ENCODE results near the gene CNN3. TPM values are rescaled to one million over a fixed set of nuclear protein-coding genes. Genes with fewer than 3 reads are reported as not detected.
"Not testable (repeated sequence)": the region's sequence is repeated elsewhere in the genome, so short reads cannot be mapped to it uniquely, and the experiment has no call there.

Gene CNN3
- polyA plus RNA-seq, 1 donor = 348 TPM

DNA sequence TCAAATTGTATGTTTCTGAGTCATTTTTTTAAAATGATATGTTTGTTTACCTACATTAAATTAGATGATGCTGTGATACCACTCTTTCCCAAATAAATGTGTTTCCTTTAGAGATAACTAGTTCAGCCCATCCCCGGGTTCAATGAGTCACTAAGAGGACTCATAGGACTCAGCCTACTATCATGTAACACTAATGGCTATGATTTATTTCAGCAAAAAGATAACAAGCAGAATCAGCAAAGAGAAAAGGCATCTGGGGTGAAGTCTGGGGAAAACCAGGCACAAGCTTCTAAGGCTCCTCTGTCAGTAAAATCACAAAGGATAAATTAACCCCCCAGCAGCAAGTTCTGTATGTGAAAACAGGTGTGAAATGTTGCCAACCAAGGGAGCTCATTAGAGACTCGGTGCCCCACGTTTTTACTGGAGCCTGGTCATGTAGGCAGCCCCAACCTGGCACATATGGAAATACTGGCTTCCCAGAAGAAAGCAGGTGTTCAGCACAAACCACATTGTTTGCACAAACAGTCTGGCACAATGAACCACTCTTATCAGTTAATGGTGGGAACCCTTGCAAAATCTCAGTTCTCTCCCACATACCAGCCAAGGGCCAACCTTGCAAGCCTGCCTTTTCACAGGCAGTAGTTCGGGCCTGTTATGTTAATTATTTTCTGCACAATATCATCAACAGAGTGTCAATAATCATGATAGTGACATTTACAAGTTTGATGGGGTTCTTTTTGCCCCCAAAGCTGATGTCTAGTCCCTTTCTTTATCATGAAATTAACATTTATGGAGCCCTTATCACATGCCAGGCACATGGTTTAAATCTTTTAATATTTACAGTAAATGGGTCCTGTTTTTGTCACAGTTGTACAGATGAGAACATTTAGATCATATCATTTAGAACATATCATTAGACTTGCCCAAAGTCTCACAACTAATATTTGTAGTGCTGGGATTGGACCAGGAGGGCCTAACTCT, 23.1 kb upstream of the CNN3 start:
- DNase-seq (ENCODE audit: low read depth) = no peak

DNA sequence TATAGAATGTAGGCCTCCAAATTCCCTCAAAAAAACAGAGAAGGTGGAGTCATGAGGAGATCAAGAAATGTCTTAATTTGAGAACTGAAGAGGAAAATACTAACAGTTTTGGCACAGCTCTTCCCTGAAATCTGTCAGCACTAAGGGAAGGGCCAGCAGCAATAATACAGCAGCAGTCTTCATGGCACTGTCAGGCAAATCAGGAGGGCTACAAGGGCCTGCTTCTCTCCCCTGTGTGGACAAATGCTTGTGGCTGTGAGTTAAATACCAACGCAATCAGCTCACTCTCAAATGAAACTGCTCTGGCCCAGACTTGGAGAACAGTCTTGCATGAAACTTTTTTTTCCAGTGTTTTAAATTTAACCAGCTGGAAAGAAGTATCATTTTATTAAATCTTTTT, 20.5 kb upstream of the CNN3 start:
- no peak for DNase-seq (ENCODE audit: low read depth)

DNA sequence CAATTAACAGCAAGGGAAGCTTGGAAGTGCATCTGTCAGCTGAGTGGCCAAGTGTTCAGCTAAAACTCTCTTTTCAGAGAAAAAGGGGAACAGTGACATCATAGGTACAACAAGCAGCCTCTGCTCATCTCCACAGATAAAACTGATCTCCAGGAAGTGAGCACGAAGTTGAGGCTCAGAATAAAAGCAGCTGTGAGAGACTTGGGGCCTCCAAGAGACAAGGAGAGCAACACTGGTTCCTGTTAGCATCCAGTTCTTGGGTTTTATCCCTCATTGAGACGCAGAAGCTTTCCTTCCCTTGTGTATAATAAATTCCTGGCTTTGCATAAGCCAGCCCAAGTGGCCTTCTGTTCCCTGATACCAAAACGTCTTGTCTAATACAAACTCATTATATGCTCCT, 20.0 kb upstream of the CNN3 start:
- no peak for DNase-seq (ENCODE audit: low read depth)

DNA sequence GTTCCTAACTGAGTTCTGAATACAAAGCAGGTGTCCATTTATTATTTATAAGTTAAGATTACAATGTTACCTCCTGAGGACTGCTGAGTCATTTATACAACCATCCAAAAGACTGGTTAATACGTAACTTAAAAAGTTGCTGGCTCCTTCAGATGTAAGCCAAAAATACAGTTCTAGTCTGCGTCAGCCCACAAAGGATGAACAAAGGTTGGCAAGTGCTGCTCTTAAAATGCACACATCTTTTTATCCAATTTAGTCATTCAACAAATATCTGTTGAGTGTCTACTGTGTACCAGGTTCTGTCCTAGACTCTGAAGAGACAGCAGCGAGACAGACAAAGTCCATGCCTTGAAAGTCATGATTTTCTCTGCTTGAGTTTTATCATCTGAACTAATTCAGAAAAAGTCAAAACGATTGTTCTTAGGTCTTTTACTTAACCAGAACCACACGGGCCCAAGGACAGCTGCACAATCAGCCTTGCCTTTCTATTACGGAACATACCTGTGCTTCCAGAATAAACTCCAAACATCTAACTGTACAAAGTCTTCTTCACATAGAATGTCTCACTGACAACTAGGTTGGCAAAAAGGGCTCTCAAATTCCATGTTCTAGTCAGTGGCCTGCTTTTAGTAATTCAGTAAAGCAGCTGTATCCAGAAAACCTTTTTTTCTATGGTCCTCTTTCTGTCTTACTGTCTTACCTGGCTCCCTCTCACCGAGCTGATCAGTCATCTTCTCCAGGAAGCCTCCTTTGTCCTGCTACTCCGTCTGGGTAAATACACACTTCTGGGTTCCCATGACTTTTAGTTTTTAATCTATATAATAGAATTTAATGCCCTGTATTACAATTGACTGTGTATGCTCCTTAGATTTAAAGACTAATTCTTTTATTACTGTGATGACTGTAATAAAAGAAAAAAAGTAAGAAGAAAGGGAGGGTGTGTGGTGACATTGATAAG, 15.5 kb upstream of the CNN3 start:
- DNase-seq (ENCODE audit: low read depth) = no peak

DNA sequence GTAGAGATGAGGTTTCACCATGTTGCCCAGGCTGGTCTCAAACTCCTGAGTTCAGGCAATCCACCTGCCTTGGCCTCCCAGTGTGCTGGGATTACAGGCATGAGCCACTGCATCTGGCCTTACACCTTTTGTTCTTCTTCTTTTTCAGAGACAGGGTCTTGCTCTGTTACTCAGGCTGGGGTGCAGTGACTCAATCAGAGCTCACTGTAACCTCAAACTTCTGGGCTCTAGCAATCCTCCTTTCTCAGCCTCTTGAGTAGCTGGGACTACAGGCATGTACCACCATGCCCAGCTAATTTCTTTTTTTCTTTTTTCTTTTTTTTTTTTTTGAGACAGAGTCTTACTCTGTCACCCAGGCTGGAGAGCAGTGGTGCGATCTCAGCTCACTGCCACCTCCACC, 14.6 kb upstream of the CNN3 start:
- not testable (repeated sequence) for DNase-seq (ENCODE audit: low read depth)

DNA sequence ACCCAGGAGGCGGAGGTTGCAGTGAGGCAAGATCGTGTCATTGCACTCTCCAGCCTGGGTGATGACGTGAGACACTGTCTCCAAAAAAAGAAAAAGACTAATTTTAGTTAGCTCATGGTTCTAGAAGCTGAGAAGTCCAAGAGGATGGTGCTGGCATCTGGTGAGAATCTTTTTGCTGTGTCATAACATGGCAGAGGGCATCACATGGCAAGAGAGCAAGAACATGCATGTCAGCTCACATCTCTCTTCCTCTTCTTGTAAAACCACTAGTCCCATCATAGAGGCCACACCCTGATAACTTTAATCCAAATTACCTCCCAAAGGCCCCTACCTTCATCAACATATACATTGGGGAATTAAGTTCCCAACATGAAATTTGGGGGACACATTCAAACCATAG, 13.8 kb upstream of the CNN3 start:
- DNase-seq (ENCODE audit: low read depth) = no peak

DNA sequence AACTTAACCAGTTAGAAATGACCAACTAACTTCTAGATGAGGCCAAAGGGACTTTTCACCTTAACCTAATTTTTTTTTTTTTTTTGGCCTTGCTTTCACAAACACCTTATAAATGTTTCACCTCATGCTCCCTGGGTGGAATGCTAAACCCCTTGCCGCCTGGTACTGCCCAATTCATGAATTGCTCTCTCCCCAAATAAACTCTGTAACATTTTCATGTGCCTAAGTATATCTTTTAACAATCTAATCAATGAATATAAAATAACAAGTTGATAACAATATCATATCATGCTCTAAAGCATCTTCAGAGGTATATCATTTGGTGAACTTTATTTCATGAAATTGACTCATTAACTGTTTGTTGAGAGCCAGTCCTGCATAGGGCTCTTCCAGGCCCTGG, 10.9 kb upstream of the CNN3 start:
- no peak for DNase-seq (ENCODE audit: low read depth)

DNA sequence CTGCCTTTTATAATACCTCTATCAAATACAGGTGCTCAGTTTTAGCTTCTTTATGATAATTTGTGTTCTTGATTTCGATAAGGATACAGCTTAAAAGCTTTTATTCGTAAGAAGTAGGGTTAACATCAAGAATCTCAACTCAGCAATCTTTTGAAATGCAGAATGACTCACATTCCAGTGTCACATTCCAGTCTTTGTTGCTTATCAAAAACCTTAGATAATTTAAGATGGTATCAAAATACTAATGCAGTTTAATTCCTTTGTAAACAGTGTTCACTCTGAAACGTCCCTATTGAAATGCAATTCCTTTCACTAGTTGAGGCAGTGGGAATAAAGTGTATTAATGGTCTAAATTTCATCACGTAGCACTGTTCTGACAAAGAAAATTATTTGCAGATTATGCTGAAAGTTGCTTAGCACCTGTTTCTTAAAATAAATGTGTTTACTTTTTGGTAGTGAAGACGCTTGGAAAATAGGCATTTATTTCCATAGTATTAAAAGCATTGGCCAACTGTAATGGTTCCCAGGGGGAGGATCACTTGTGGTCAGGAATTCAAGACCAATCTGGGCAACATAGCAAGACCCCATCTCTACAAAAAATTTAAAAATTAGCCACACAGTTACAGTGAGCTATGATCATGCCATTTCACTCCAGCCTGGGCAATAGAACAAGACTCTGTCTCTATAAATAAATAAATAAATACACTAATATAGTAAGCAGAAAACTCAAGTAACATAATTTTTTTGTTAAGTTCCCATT, 10.1 kb upstream of the CNN3 start:
- DNase-seq (ENCODE audit: low read depth) = no peak

DNA sequence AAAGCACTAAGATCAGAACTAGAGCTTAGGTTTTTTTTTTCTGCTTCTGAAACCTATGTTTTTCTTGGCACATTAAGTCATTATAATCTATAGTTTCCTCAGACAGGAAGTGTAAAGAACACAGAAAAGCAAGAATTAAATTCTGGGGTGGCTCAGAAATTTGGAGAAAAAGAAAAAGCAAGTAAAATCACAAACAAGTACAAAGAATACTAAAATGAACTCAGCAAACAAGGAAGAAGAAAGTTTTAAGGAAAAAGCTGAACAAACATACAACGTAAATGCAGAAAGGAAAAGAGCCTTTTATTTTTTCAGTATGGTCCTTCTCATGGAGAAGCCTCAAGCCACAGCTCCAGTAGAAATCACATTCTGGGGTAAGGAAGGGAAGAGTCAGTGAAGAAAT, 8.6 kb upstream of the CNN3 start:
- DNase-seq (ENCODE audit: low read depth) = no peak

DNA sequence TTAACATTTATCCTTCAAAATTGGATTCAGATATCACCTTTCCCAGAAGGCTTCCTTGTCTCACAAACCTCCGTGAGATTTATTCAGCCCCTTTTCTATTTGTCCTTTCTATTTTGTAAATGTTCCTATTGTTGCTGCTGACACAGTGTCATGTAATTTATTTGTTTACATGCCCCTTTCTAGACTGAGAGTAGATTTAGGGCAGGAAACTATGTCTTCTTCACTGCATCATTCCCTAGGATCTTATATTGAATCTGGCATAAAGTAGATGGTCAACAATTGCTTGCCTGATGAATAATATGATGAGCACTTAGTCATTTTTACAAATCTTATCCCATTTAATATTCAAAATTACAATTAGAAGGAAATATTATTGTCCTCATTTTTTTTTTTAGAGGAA, 8.1 kb upstream of the CNN3 start:
- no peak for DNase-seq (ENCODE audit: low read depth)

DNA sequence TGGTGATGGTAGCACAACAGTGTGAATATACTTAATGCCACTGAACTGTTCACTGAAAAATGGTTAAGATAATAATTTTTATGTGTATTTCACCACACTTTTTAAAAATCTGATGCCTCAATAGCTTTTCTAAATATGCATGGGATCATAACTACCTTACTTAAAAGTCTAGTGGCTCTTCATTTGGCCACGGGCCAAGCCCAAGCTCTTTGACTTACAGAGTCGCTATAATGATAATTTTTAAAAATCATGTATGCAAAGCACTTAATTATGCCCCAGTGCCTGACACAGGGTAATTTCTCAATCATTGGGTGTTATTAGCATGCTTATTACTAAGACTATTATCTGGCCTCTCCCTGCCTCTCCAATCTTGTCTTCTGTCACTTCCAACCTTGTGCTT, 7.6 kb upstream of the CNN3 start:
- no peak for DNase-seq (ENCODE audit: low read depth)

DNA sequence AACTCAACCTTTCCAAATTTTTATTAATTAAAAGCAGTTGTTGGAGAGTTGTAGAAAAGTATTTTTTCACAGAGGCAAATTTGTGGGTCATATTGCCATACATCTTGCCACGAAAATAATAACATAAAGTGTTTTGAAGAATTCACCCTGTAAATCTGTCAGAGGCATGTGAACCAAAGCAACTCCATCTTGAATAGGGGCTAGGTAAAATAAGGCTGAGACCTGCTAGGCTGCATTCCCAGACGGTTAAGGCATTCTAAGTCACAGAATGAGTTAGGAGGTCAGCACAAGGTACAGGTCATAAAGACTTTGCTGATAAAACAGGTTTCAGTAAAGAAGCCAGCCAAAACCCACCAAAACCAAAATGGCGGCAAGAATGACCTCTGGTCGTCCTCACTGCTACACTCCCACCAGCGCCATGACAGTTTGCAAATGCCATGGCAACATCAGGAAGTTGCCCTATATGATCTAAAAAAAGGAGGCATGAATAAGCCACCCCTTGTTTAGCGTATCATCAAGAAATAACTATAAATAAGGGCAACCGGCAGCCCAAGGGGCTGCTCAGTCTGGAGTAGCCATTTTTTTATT, 4.4 kb upstream of the CNN3 start:
- no peak for DNase-seq (ENCODE audit: low read depth)

DNA sequence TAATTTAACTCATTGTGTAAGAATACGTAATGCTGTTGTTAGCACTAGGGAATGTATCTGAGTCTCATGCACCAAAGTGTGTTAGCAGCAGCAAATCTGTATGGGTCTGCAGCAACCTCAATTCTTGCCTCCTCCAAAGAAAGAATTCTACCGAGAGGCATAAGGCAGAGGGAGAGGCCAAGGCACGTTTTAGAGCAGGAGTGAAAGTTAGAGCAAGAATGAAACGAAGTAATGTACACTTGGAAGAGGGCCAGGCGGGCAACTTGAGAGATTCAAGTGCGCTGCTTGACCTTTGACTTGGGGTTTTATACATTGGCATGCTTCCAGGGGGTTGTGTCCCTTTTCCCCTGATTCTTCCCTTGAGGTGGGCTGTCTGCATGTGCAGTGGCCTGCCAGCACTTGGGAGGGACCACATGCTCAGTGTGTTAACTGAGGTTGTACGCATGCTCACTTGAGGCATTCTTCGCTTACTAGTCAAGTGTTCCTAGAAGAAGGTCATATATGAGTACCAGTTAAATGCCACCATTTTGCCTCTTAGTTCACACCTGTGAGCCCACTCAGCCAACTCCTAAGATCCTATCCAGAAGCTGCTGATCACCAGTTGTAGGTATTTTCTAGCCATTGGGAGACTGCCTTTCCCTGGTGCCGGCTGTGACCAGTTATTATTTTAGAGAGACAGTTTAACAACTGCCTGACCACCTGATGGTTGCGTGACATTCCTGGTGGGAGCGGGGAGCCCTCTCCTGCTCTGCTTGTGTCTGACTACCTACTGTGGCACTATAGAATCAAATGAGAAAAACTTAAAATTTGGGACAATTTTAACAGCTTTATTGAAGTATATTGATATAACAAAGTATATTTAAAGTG, 2.7 kb upstream of the CNN3 start:
- no peak for DNase-seq (ENCODE audit: low read depth)

DNA sequence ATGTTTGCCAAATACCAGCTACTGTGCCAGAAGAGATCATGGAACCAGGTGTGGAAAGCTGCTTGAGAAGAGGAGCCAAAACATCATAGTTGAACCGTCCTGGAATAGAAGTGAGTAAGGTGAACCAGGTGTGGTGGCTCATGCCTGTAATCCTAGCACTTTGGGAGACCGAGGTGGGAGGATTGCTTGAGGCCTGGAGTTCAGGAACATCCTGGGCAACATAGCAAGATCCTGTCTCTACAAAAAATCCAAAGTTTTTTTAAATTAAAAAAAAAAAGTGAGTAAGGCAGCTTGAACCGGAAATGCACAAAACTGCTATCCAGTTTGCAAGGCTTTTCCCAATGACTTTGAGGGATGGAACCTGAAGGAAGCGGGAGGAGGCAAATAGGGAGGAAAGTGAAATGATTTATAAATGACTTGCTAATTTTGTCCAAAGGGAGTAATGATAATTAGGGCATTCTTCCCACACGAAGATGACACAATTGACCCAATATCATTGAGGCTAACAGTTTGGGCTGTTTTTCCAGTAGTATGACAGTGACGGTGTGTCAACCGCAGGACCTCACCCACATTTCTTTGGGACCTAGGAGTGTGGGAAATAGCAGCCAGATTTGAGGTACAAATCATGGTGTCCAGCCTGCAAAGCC, 1.5 kb upstream of the CNN3 start:
- no peak for DNase-seq (ENCODE audit: low read depth)

DNA sequence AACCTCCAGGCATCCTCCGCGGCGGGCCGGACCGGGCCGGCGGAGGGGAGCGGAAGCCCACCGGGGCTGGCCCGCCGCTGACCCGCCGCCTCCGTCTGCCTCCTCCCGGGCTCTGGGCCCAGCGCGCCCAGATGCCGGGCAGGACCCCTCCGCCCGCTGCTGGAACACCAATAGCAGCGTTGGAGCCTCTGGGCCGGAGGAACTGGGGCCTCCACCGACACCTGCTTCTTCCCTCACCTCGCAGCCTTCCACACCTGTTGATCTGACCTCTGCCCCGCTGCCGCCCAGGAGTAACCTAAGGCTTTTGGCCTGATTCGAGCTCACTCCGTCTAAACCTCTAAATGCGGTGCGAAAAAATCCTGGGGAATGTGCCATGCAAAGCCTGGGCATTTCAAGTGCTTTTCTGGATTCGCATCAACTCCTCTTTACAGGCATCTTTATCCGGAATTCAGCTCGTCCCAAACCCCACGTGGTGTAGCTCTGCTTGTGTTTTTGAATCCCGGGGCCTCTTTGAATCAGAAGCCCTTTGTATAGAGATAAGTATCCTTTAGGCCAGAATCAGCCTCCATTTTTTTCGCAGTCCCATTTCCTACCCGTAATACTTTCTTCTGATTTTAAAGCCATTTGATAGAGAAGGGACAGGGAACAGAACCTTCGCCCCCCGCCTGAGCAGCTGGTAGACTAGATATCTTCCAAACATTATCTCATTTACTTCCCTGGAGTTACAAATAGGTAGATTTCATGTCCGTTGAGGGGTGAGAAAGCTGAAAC, 680 bp upstream of the CNN3 start:
- no peak for DNase-seq (ENCODE audit: low read depth)

DNA sequence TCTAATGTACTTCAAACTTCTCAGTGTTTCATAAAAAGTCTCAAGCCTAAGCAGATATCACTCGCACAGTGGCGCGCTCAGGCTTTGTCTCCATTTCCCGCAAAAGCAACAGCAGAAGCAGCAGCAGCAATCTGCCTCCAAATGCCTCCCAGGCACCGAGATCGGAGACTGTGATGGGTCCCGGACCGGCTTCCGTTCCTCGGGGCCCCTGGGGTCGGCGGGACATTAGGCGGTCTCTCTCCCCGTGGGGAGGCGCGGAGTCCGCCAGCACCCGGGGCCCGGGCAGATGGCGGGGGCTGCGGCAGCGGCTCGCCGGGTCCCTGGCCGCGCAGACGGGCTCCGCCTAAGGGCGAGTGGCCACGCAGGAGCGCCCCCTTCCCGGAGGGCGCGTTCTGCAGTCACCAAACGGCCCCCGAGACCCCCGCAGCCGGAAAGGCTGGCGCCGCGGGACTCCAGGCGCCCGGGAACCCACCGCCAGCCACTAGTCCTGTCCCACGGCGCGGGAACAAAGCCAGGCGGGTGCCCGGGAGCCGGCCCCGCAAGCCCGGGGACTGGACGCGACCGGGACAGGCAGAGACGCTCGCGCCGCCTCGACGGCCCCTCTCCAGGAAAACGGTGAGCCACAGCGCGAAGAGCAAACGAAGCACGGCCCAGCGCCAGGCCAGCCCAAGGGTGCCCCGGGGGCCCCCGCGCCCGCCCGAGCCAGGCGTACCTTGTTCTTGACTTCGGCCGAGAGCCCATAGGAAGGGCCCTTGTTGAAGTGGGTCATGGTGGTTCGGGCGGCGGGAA, 590 bp downstream of the CNN3 start:
- no peak for DNase-seq (ENCODE audit: low read depth)

DNA sequence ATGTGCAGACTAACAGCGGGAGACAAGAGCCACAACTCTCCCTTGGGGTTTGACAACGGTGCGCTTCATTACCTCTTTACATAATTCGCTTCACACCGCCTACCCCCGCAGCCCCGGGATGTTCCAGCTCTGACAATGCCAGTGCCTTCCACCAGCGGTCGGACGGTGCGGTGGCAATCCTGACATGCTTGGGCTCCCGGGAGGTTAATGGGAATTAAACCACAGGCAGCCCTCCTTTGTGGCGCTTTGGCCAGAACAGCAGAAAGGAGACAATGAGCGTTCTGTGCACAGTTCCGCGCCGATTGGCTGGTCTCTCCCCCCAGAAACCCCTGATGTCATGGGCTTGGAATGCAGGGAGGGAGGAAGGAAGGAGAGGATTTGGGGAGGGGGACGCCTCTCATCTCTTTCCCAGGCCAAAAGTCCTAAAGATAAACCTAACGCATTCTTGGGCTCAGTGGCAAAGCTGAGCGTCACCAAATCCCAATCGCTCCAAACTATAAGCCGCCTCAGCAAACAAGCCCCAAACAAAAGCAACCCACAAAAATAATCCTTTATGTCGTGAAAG, 1.3 kb downstream of the CNN3 start:
- DNase-seq (ENCODE audit: low read depth) = peak; percentile 82

DNA sequence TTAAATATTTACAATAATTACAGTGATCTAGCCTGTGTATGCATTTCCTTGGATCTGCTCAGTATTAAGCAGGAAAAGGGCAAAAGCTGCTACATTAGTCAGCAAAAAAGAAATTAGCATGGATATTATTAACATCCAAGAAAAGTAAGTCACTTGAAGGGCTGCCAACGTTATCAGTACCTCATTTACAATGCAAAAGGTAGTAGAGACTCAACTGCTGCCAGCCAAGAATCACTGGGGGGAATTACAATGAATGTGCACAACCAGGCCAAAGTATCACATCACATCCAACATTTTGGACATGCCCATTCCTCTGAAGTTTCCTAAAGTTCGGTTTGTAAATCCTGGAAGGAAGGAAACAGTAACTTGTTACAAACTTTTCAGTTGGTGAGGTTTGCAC, 1.9 kb downstream of the CNN3 start:
- no peak for DNase-seq (ENCODE audit: low read depth)

All from forelimb muscle (tissue), 1 donor.